Fibroblast of lung (primary cell): Measurements from ENCODE around the gene CCDC157.

Experiments used
- CTCF ChIP-seq, 2 donors: IDR thresholded peaks in 1 of 2; conservative IDR thresholded peaks in 1 of 2; 1 replicate in 1 of 2; 2 replicates in 1 of 2; pipeline ENCODE4 v1.5.1; 2011 to 2012; ENCODE audit warnings: low read length in 2 of 2, control low read depth in 1 of 2, inconsistent platforms in 1 of 2, low read depth in 1 of 2, mild to moderate bottlenecking in 1 of 2
- EZH2 ChIP-seq: IDR thresholded peaks from 2 replicates; pipeline ENCODE4 v1.5.1; 2012; ENCODE audit warnings: low read length, control low read depth, mild to moderate bottlenecking; ENCODE audit errors: missing control alignments

- TF ChIP-seq EZH2 (no peak), CTCF (conservative IDR thresholded peaks at IDR 0.05 in 1 of 2, IDR thresholded peaks at IDR 0.05 in 1 of 2; ENCODE audit: low read depth in 1 of 2, low read length in 2 of 2) (no peak)
Observed at GRCh38 chr22:30338802-30339201, 18.0 kb upstream of the CCDC157 start.
